Pericardium fibroblast (primary cell): Measurements from ENCODE around the gene TMSB15B. TPM values are rescaled to one million over a fixed set of nuclear protein-coding genes. Genes with fewer than 3 reads are reported as not detected.

Experiments
- total RNA-seq: library from RNA; depleted of rRNA; stranded (reverse); fragments of >200 nt; gene quantifications from 2 replicates; pipeline ENCODE4 v1.2.3, GENCODE V29; 2015

Gene TMSB15B
- 1.8 and 11.1 TPM in 2 replicates for total RNA-seq

DNA sequence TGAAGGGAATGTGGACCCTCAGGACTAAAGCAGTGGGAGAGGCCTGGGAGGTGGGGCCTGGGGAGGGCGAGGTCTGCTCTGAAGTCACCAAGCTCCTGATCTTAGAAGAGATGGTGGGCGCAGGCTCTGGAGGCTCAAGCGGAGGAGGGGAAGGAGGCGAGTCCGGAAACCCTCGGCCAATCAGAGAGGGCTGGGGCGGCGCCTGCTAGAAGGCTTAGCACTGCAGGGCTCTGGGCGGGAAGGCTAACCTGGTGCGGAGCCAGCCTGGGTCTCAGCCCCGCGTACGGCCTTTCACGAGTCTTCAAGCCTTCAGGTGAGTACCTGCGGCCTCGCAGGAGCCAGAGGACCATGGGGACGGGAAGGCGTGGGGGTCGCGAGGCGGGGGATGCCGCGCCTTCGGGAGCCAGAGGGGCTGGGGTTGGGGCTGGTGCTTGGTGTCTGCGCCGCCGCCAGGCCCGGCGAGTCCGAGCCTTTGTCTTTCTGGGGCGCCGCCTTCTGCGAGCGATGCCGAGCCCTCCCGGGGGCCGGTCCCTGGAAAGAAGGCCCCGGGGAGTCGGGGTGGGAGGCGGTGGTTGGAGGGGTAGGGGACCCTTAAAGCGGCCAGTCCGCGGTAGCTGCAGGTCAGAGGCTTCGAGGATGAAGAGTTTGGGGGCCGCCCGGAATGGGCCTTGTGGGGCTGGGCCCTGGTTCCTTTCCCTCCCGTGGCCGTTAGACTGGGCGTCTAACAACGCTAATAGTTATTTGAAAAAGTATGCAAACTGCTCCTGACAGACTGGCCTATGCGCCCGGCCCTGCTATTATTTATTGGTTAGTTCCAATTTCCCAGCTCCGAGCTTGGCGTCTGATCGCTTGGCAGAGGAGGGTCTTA is at the start of gene TMSB15B:
TMSB15B (plus strand) TSS at position 217 of the 868 bp plus-strand sequence.

DNA sequence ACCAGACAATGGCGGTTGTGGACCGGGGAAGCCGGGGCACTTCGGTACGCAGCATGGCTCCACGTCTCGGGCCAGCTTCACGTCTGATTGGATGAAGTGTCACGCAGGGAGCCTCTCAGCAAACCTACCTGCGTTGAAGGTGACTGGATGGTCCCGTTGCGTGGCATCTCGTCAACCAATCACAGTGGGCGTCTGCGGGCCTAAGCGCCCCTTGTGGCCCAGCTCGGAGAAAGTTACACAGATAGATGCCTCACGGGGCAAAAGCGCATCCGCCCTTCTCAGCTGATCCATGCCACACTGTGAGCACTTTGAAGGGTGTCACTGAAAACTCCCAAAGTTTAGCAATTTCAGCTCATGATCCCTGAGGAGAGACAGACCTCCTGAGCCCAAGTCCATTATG is 51.2 kb downstream of the TMSB15B start, which contains the start of gene H2BW1:
H2BW1 (minus strand) TSS at position 103 of the 400 bp plus-strand sequence. CDS start 132 bp downstream, outside the sequence.

Other genes starting within 250 kb of the TMSB15B start
- 2.5 and 5.8 TPM in 2 replicates for gene PLP1, start 185.8 kb upstream of the TMSB15B start, total RNA-seq
- 0.23 and 1.1 TPM in 2 replicates for gene RAB9B, start 130.4 kb upstream of the TMSB15B start, total RNA-seq
- gene H2BW1, start 51.1 kb downstream of the TMSB15B start, total RNA-seq, result not detected in 2 replicates
- not detected in 2 replicates for gene H2BW2, start 77.3 kb downstream of the TMSB15B start, total RNA-seq
- 0.58 and 1.1 TPM in 2 replicates for gene TMSB15C, start 113.6 kb downstream of the TMSB15B start, total RNA-seq
- gene ZCCHC18, start 149.9 kb downstream of the TMSB15B start, total RNA-seq, result 1.1 TPM in 2 replicates
- 3.6 and 5.5 TPM in 2 replicates for gene SLC25A53, start 194.4 kb downstream of the TMSB15B start, total RNA-seq
- 6.2 and 7.9 TPM in 2 replicates for gene FAM199X, start 203.8 kb downstream of the TMSB15B start, total RNA-seq